Stimulated activated naive CD4-positive, alpha-beta T cell (primary cell): Measurements from ENCODE around the gene C1S.
"Not testable (repeated sequence)": the region's sequence is repeated elsewhere in the genome, so short reads cannot be mapped to it uniquely, and the experiment has no call there.

Experiments used
- DNase-seq, 6 experiments: peaks; one replicate each; lab custom pipeline; 2025; lab: John Stamatoyannopoulos, UW

C1S gene

GRCh38 chr12:7046383-7047105 lies 14.0 kb upstream of the C1S start:
- DNase-seq: no peak

DNA sequence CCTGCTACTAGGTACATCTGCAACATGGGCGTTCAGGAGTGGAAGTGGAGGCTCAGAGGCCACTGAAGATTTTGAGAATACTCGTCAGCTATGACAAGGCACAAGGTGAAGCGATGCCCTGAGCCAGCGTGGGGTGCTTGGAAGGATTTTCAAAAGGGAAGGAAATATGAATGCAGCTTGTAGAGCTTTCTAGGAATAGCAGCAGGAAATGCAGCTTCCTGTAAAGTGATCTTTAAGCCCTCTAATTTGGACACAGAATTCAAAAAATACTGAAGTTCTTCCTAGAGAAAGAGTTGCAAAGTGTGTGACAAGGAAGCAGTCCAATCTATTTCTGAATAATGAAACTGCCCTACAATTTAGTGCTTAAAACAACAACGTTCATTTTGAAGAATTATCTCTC lies 13.2 kb upstream of the C1S start:
- no peak for DNase-seq

GRCh38 chr12:7049445-7049951 lies 11.0 kb upstream of the C1S start:
- DNase-seq: not testable (repeated sequence)

DNA sequence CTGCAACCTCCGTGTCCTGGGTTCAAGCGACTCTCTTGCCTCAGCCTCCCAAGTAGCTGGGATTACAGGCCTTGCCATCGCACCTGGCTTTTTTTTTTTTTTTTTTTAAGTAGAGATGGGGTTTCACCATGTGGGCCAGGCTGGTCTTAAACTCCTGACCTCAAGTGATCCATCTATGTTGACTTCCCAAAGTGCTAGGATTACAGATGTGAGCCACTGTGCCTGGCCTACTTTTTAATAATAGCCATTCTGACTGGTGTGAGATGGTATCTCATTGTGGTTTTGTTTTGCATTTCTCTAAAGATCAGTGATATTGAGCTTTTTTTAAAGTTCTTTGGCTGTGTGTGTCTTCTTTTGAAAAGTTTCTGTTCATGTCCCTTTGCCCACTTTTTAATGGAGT lies 10.5 kb upstream of the C1S start:
- not testable (repeated sequence) for DNase-seq

- DNase-seq: no peak
These were observed 5.6 kb upstream of the C1S start for GRCh38 chr12:7054925-7055324.

- DNase-seq: not testable (repeated sequence)
These were observed 4.8 kb upstream of the C1S start for GRCh38 chr12:7055736-7056135.

DNA sequence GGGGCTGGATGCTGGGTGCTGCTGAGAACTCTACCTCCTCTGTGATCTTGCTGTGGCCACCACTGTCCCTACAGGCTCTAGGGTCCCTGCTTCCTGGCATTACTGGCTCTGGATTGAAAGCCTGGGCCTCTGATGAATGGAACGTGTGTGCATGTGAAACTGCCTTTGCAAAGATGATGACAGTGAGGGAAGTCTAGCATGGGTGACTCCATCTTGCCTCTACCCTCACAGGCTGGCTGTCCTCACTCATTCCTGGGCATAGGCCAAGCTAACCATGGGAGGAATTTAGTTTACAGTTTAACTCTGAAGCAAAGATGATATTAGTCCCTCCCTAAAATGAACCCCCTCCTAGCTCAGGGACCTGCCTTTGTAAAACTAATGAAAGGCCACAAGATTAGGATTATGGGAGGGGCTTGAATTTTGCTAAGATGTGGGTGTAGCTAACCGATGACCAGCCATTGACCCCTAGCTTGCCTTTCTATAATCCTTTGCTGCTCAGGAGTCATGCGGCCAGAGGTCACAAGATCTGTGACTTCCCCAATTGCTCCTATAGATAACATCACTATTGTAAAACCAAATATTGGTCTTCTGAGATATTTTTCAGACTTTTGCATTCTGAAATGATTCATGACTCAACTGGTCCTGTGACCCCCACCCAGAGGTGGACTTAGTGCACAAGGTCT lies 2.2 kb upstream of the C1S start:
- DNase-seq: no peak

- DNase-seq: no peak
These were observed 1.6 kb upstream of the C1S start for GRCh38 chr12:7058850-7059395.

- no peak for DNase-seq
These were observed 738 bp upstream of the C1S start for GRCh38 chr12:7059780-7060179.

DNA sequence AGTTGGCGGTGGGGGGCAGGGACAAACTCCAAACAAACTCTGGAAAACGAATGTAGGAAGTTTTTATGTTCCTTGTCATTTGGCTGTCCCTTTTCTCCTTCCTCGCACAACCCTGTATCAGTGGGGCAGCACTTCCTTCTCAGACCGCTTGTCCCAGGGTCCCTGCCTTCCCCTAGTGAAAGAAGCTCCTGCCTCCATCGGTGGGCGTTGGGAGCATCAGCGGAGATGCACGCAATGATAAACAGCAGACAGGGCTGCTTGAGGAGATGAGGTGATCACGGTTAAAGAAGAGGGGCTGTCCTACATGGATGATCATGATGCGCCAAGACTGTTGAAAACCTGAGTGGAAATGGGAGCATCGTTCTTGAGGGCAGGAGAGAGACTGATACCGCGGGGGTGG lies 620 bp downstream of the C1S start:
- DNase-seq: no peak

GRCh38 chr12:7061596-7061995 lies 1.1 kb downstream of the C1S start:
- no peak for DNase-seq

- no peak for DNase-seq
These were observed 4.0 kb downstream of the C1S start for GRCh38 chr12:7064516-7064915.

GRCh38 chr12:7065073-7065623 lies 4.6 kb downstream of the C1S start:
- DNase-seq: no peak

DNA sequence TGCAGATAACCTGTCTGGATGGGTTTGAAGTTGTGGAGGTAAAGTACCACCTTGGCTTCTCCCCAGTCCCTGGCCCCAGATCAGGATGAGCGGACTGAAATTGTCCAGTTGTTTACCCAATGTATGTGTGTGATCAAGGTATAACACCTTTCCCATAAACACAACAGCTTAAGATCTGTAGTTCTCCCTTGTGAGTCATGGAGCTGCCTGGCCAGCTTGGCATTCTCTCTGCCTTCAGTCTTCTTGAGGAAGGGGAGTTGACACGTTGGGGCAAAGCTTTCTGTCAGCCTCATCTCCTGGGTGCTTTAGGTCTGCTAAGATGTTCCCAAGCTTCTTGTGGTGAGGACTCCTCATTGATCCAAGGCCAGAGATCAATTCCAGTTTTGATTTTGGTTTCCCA lies 6.1 kb downstream of the C1S start:
- DNase-seq: no peak

GRCh38 chr12:7067096-7067495 lies 6.6 kb downstream of the C1S start:
- DNase-seq: no peak

GRCh38 chr12:7068240-7068993 lies 7.9 kb downstream of the C1S start:
- DNase-seq: no peak

DNA sequence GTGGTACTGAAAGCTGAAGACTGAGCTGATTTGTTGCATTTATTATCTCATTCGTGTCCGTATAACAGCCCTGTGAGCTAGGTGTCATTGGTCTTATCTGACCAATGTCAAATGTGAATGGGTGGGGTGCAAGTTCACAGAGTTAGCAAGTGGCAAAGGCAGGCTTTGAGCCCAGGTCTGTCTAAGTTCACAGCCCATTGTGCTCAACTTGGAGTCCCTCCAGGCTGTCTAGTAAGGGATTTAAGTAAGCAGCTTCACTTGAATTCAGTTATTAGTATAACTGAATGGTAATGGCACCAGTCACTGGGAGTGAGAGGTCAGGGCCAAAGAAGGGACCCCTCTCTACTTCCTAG lies 8.5 kb downstream of the C1S start:
- no peak for DNase-seq

- no peak for DNase-seq
These were observed 8.9 kb downstream of the C1S start for GRCh38 chr12:7069386-7069785.

GRCh38 chr12:7072035-7072434 lies 11.5 kb downstream of the C1S start:
- no peak for DNase-seq

DNA sequence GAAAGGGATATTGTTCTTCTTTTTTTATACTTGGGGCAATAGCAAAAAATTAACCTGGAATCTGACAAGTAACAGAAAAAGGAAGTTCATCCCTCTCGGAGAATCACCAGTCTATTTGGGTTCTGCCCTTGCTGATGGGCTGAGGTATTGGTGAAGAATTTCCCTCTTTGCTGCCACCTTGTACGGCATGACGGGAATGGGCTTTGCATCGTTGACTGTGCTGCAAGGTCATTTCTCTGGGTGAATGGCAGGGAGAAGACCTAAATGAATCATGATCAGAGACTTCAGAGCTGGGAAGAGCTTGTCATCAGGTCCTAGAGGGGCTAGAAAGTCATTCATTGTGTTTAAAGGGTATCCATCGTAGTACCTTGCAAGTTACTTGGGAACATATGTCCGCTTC lies 12.0 kb downstream of the C1S start:
- no peak for DNase-seq

DNA sequence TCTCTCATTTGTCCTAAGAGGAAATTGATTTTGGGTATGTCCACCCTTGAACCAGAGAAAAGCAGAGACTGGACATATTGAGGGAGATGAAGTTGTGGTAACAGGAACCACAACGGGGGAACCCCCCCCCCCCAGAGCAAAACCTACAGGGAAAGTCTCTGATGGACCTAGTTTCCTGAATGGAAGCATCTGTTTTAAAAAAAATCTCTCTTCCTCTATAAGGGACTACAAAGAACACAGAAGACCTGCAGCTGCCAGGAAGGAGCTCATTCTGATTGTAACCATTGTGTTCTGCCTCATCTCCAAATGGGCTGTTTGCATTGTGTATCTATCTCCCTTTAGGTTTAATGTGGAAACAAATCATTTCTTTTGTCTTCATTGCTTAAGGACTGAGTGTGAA lies 13.4 kb downstream of the C1S start:
- DNase-seq: no peak

GRCh38 chr12:7075518-7075917 lies 15.0 kb downstream of the C1S start:
- no peak for DNase-seq
